GM10266 (cell line): ENCODE measurements around the gene OSBPL8.
"Not testable (repeated sequence)": the region's sequence is repeated elsewhere in the genome, so short reads cannot be mapped to it uniquely, and the experiment has no call there.

Experiments used
- DNase-seq: peaks from one replicate; pipeline ENCODE4 v3.0.0; 2012; ENCODE audit errors: extremely low spot score
- TF ChIP-seq, protein P1 (sequence below): IDR thresholded peaks from 2 replicates; pipeline ENCODE4 v1.5.1; 2012; ENCODE audit warnings: mild to moderate bottlenecking, low read depth; ENCODE audit not compliant: control insufficient read depth, insufficient read depth; ENCODE audit errors: missing control alignments

The OSBPL8 gene

GRCh38 chr12:76508128-76508980 is 51.2 kb downstream of the OSBPL8 start:
- DNase-seq = no peak
- TF ChIP-seq, protein P1, sequence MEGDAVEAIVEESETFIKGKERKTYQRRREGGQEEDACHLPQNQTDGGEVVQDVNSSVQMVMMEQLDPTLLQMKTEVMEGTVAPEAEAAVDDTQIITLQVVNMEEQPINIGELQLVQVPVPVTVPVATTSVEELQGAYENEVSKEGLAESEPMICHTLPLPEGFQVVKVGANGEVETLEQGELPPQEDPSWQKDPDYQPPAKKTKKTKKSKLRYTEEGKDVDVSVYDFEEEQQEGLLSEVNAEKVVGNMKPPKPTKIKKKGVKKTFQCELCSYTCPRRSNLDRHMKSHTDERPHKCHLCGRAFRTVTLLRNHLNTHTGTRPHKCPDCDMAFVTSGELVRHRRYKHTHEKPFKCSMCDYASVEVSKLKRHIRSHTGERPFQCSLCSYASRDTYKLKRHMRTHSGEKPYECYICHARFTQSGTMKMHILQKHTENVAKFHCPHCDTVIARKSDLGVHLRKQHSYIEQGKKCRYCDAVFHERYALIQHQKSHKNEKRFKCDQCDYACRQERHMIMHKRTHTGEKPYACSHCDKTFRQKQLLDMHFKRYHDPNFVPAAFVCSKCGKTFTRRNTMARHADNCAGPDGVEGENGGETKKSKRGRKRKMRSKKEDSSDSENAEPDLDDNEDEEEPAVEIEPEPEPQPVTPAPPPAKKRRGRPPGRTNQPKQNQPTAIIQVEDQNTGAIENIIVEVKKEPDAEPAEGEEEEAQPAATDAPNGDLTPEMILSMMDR = no peak

DNA sequence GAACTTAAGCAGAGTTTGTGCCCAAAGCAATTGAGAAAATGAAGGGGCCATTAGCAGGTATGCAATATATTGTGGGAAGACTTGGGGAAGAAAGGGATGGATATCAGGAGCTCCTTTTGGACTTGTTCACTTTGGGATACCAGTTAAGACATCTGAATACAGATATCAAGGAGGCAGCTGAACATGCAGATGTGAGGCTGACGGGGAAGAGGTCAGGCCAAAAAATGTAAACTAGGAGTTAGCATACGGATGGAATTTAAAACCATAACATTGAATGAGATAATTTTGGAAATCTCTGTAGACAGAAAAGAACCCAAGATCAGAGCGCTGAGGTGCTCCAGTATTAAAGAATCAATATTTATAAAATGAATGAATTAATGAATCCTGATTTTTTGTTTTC is 53.4 kb downstream of the OSBPL8 start:
- TF ChIP-seq, protein P1 = no peak

GRCh38 chr12:76505050-76505449 is 54.5 kb downstream of the OSBPL8 start:
- TF ChIP-seq, protein P1 = no peak
- DNase-seq = no peak

More for the DNA sequence above, 53.4 kb downstream of the OSBPL8 start:
- DNase-seq = no peak

- TF ChIP-seq, protein P1 = no peak
- no peak for DNase-seq
Measured at GRCh38 chr12:76504606-76505005, 55.0 kb downstream of the OSBPL8 start.

DNA sequence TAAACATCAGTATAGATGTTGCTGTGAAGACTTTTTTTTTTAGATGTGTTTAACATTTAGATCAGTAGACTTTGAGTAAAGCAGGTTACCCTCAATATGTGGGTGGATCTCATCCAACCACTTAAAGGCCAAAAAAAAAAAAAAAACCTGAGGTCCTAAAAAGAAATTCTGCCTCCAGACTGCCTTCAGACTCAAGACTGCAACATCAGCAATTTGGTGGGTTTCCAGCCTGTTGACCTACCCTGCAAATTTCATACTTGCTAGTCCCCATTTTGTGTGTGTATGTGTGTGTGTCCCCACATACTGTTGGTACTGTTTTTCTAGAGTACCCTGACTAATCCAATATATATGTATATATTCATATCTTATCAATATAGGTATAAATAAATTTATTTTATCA is 55.6 kb downstream of the OSBPL8 start:
- TF ChIP-seq, protein P1 = no peak
- DNase-seq = no peak

- TF ChIP-seq, protein P1 = no peak
- DNase-seq = no peak
Measured at GRCh38 chr12:76501390-76501789, 58.2 kb downstream of the OSBPL8 start.

GRCh38 chr12:76499136-76499535 is 60.4 kb downstream of the OSBPL8 start:
- DNase-seq = not testable (repeated sequence)

- TF ChIP-seq, protein P1 = no peak
- DNase-seq = no peak
Measured at GRCh38 chr12:76495556-76495955, 64.0 kb downstream of the OSBPL8 start.
